PC-9 (cell line): ENCODE data around the gene NAB2.

Experiments
- EZH2 ChIP-seq: fragments of 200-600 bp; sonication (generic); IDR thresholded peaks from 2 replicates; pipeline ENCODE4 v1.8.0; 2017; ENCODE audit warnings: antibody characterized with exemption, low read depth
- TF ChIP-seq, protein P1 (sequence below): fragments of 200-600 bp; sonication (generic); conservative IDR thresholded peaks from 2 replicates; pipeline ENCODE4 v1.6.1; 2017; ENCODE audit warnings: mixed run types, antibody characterized with exemption, mild to moderate bottlenecking, moderate library complexity

DNA sequence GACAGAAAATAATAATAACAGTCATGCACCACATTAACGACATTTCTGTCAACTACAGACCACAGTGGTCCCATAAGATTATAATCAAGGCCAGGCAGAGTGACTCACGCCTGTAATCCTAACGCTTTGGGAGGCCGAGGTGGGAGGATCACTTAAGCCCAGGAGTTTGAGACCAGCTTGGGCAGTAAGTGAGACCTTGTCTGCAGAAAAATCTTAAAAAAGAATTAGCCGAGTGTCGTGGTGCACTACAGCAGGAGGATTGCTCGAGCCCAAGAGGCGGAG is 8.6 kb downstream of the NAB2 start:
- TF ChIP-seq, protein P1, sequence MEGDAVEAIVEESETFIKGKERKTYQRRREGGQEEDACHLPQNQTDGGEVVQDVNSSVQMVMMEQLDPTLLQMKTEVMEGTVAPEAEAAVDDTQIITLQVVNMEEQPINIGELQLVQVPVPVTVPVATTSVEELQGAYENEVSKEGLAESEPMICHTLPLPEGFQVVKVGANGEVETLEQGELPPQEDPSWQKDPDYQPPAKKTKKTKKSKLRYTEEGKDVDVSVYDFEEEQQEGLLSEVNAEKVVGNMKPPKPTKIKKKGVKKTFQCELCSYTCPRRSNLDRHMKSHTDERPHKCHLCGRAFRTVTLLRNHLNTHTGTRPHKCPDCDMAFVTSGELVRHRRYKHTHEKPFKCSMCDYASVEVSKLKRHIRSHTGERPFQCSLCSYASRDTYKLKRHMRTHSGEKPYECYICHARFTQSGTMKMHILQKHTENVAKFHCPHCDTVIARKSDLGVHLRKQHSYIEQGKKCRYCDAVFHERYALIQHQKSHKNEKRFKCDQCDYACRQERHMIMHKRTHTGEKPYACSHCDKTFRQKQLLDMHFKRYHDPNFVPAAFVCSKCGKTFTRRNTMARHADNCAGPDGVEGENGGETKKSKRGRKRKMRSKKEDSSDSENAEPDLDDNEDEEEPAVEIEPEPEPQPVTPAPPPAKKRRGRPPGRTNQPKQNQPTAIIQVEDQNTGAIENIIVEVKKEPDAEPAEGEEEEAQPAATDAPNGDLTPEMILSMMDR = no peak
- TF ChIP-seq EZH2 = no peak
